Neural cell (in vitro differentiated cells): ENCODE data around the gene LURAP1L. TPM values are rescaled to one million over a fixed set of nuclear protein-coding genes. Genes with fewer than 3 reads are reported as not detected.

Experiments
- H2AFZ ChIP-seq: fragments of 200-600, 300-800 bp; sonication (generic), shearing (Covaris generic); 2 replicates; pipeline ENCODE4 v1.6.0; 2014; ENCODE audit warnings: low read depth, mild to moderate bottlenecking, antibody characterized with exemption, low read length, moderate library complexity
- H3F3A ChIP-seq: fragments of 200-600 bp; shearing (Covaris generic); 2 replicates; pipeline ENCODE4 v1.6.1; 2016; ENCODE audit warnings: mild to moderate bottlenecking, moderate library complexity, mixed read lengths, antibody characterized with exemption, low read length; ENCODE audit not compliant: insufficient read depth, poor library complexity, severe bottlenecking
- H3K27ac ChIP-seq: fragments of 200-600, 300-800 bp; sonication (generic), shearing (Covaris generic); 2 replicates; pipeline ENCODE4 v1.5.1; 2014; ENCODE audit warnings: mild to moderate bottlenecking, low read length, moderate library complexity
- H3K27me3 ChIP-seq: fragments of 300-800, 200-600 bp; sonication (generic), shearing (Covaris generic); 2 replicates; pipeline ENCODE4 v1.6.0; 2014; ENCODE audit warnings: mild to moderate bottlenecking, low read depth, low read length, moderate library complexity; ENCODE audit not compliant: insufficient read depth
- H3K36me3 ChIP-seq: fragments of 300-800, 200-600 bp; sonication (generic), shearing (Covaris generic); 2 replicates; pipeline ENCODE4 v1.5.1; 2014; ENCODE audit warnings: mild to moderate bottlenecking, antibody characterized with exemption, low read length, moderate library complexity; ENCODE audit not compliant: insufficient read depth
- H3K4me2 ChIP-seq: fragments of 300-800, 200-600 bp; sonication (generic), shearing (Covaris generic); 2 replicates; pipeline ENCODE4 v1.6.0; 2014; ENCODE audit warnings: mild to moderate bottlenecking, low read length
- H3K4me3 ChIP-seq: fragments of 300-800, 200-600 bp; sonication (generic), shearing (Covaris generic); 2 replicates; pipeline ENCODE4 v1.5.1; 2014; ENCODE audit warnings: mild to moderate bottlenecking, low read length, moderate library complexity
- H3K79me2 ChIP-seq: fragments of 200-600 bp; shearing (Covaris generic); replicated peaks from 2 replicates; pipeline ENCODE4 v1.6.0; 2014; ENCODE audit warnings: mild to moderate bottlenecking, low read length, moderate library complexity; ENCODE audit not compliant: insufficient read depth
- H3K9ac ChIP-seq: fragments of 300-800, 200-600 bp; sonication (generic), shearing (Covaris generic); 2 replicates; pipeline ENCODE4 v1.6.1; 2016; ENCODE audit warnings: mild to moderate bottlenecking, low read length, mixed read lengths
- H3K9me2 ChIP-seq: fragments of 200-600 bp; shearing (Covaris generic); 2 replicates; pipeline ENCODE4 v1.6.1; 2016; ENCODE audit warnings: mild to moderate bottlenecking, low read length, mixed read lengths; ENCODE audit not compliant: insufficient read depth
- H3K9me3 ChIP-seq: fragments of 200-600, 300-800 bp; sonication (generic), shearing (Covaris generic); 2 replicates; pipeline ENCODE4 v1.6.1; 2016; ENCODE audit warnings: mild to moderate bottlenecking, mixed run types, low read length, moderate library complexity, mixed read lengths
- H4K20me1 ChIP-seq: fragments of 200-600 bp; shearing (Covaris generic); 2 replicates; pipeline ENCODE4 v1.6.1; 2016; ENCODE audit warnings: mild to moderate bottlenecking, mixed run types; ENCODE audit not compliant: insufficient read depth
- CTCF ChIP-seq: fragments of 450-650 bp; IDR thresholded peaks from 2 replicates; pipeline ENCODE4 v1.5.1; 2014; ENCODE audit warnings: antibody characterized with exemption, mild to moderate bottlenecking, moderate library complexity; ENCODE audit not compliant: poor library complexity, severe bottlenecking
- EP300 ChIP-seq: fragments of 450-650 bp; conservative IDR thresholded peaks from 2 replicates; pipeline ENCODE4 v1.6.1; 2014; ENCODE audit warnings: antibody characterized with exemption, mild to moderate bottlenecking, moderate library complexity; ENCODE audit not compliant: poor library complexity, severe bottlenecking
- EZH2 ChIP-seq: fragments of 200-600, 300-800 bp; shearing (Covaris generic), sonication (generic); IDR thresholded peaks from 2 replicates; pipeline ENCODE4 v1.6.1; 2014; ENCODE audit warnings: antibody characterized with exemption, low read length, borderline replicate concordance, mild to moderate bottlenecking; ENCODE audit not compliant: insufficient read depth, poor library complexity, severe bottlenecking
- MXI1 ChIP-seq: fragments of 450-650 bp; conservative IDR thresholded peaks from 2 replicates; pipeline ENCODE4 v1.6.1; 2014; ENCODE audit warnings: antibody characterized with exemption, mild to moderate bottlenecking; ENCODE audit not compliant: poor library complexity, severe bottlenecking
- POLR2AphosphoS5 ChIP-seq: IDR thresholded peaks from 2 replicates; pipeline ENCODE4 v1.6.1; 2012
- RAD21 ChIP-seq: fragments of 450-650 bp; conservative IDR thresholded peaks from 2 replicates; pipeline ENCODE4 v1.6.1; 2014; ENCODE audit warnings: antibody characterized with exemption, mild to moderate bottlenecking, moderate library complexity
- REST ChIP-seq: IDR thresholded peaks from 2 replicates; pipeline ENCODE4 v1.6.1; 2012; ENCODE audit warnings: borderline replicate concordance
- SMC3 ChIP-seq: fragments of 450-650 bp; conservative IDR thresholded peaks from 2 replicates; pipeline ENCODE4 v1.6.1; 2014; ENCODE audit warnings: antibody characterized with exemption, mild to moderate bottlenecking, moderate library complexity; ENCODE audit not compliant: poor library complexity
- TAF1 ChIP-seq: IDR thresholded peaks from 2 replicates; pipeline ENCODE4 v1.6.1; 2012; ENCODE audit warnings: low read depth
- polyA plus RNA-seq: library from polyadenylated mRNA; depleted of rRNA; stranded (reverse); fragments of >200 nt; gene quantifications from 2 replicates; pipeline ENCODE4 v1.2.3, GENCODE V29; 2014

LURAP1L gene
- polyA plus RNA-seq, 1 donor from 2014 or later: 0.59 TPM

GRCh38 chr9:12771891-12772290 is 2.9 kb upstream of the LURAP1L start:
- H3K27ac ChIP-seq: no peak overlapping the region
- H3K79me2 ChIP-seq: no peaks in the 10 kb centered on the region
- H3K36me3 ChIP-seq: no peaks in the 10 kb centered on the region
- H4K20me1 ChIP-seq: no peaks in the 10 kb centered on the region
- H3K27me3 ChIP-seq: no peaks in the 10 kb centered on the region
- H2AFZ ChIP-seq: no peak overlapping the region
- H3K9ac ChIP-seq: no peak overlapping the region
- no peaks in the 10 kb centered on the region for H3K9me3 ChIP-seq
- no peak overlapping the region for H3K4me2 ChIP-seq
- H3K4me3 ChIP-seq: no peak overlapping the region
- H3F3A ChIP-seq: no peaks in the 10 kb centered on the region
- no peak for TF ChIP-seq EP300
- no peak for TF ChIP-seq TAF1
- no peak for TF ChIP-seq CTCF
- TF ChIP-seq REST: no peak
- no peak for TF ChIP-seq SMC3
- TF ChIP-seq EZH2: no peak
- TF ChIP-seq RAD21: no peak
- TF ChIP-seq POLR2AphosphoS5: no peak
- no peak for TF ChIP-seq MXI1
- H3K9me2 ChIP-seq: no peaks in the 10 kb centered on the region

- Histone ChIP-seq H3K4me2 (no peak overlapping the region), H3K27me3 (no peaks in the 10 kb centered on the region), H3F3A (no peaks in the 10 kb centered on the region), H3K9me2 (no peaks in the 10 kb centered on the region), H3K27ac (no peak overlapping the region), H3K36me3 (no peaks in the 10 kb centered on the region), H3K79me2 (no peaks in the 10 kb centered on the region), H2AFZ (no peak overlapping the region), H4K20me1 (no peaks in the 10 kb centered on the region), H3K9ac (no peak overlapping the region), H3K9me3 (no peaks in the 10 kb centered on the region), H3K4me3 (no peak overlapping the region)
- no peak for TF ChIP-seq EZH2
- TF ChIP-seq TAF1: no peak
- TF ChIP-seq RAD21: no peak
- TF ChIP-seq CTCF: no peak
- no peak for TF ChIP-seq POLR2AphosphoS5
- no peak for TF ChIP-seq MXI1
- TF ChIP-seq EP300: no peak
- no peak for TF ChIP-seq SMC3
- TF ChIP-seq REST: no peak
These were observed 1.3 kb upstream of the LURAP1L start for GRCh38 chr9:12773562-12773961.
